Uterus (tissue), 2 donors: ENCODE results near the gene NSD2.

Source experiments
- CTCF ChIP-seq, 4 experiments: fragments of 200-600 bp in 2 of 4; fragments of 450-650 bp in 2 of 4; sonication (generic) in 2 of 4; IDR thresholded peaks; one replicate each; pipeline ENCODE4 v1.5.1; 2016 to 2019; ENCODE audit warnings: antibody characterized with exemption in 4 of 4, mild to moderate bottlenecking in 2 of 4, moderate library complexity in 1 of 4
- POLR2A ChIP-seq, 2 donors: fragments of 450-650 bp; IDR thresholded peaks; one replicate each; pipeline ENCODE4 v1.6.1; 2016; ENCODE audit warnings: antibody characterized with exemption in 2 of 2, mild to moderate bottlenecking in 1 of 2, moderate library complexity in 1 of 2

GRCh38 chr4:1996866-1997611, 125.8 kb downstream of the NSD2 start:
- TF ChIP-seq CTCF (IDR thresholded peaks at IDR 0.05) (no peak), POLR2A (IDR thresholded peaks at IDR 0.05) (no peak)
